COLO829 (cell line): ENCODE measurements around the gene ELOVL6.
"Not testable (repeated sequence)": the region's sequence is repeated elsewhere in the genome, so short reads cannot be mapped to it uniquely, and the experiment has no call there.

Experiments used
- DNase-seq: peaks from one replicate; pipeline ENCODE4 v3.0.0; 2012; ENCODE audit warnings: low spot score

The ELOVL6 gene

DNA sequence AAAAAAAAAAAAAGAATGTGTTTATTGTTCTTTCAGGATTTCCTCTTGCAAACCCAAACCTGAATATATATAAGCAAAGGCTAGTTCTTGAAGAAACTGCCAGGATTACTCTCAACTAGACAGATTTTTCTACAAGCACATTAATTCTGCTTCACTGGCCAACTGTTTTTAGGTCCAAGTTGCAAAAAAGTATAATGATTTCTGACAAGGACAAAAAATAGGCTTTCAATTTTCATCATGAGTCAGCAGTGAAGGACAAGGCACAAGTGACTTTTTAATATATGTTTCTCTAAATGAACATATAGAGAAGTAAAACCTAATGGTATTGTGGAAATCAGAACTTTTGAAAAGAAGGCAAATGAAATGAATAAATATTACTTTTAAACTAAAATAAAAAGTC is 73.7 kb downstream of the ELOVL6 start:
- no peak for DNase-seq

GRCh38 chr4:110122201-110122600 is 76.2 kb downstream of the ELOVL6 start:
- no peak for DNase-seq

DNA sequence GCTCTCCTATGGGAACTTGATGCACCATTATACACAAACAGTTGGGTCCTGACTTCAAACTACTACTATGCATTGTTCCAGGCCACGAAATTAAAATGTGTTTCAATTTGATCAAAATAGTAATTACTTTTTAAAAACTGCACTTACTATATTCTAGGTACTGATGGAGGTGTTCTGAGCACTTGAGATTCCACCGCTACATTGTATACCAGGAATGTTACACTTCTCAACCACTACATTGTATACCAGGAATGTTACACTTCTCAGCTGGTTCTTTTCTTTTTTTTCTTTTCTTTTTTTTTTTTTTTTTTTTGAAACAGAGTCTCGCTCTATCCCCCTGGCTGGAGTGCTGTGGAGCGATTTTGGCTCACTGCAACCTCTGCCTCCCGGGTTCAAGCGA is 77.9 kb downstream of the ELOVL6 start:
- no peak for DNase-seq

GRCh38 chr4:110119880-110120279 is 78.5 kb downstream of the ELOVL6 start:
- no peak for DNase-seq

- DNase-seq, result no peak
Measured at GRCh38 chr4:110119337-110119736, 79.1 kb downstream of the ELOVL6 start.

DNA sequence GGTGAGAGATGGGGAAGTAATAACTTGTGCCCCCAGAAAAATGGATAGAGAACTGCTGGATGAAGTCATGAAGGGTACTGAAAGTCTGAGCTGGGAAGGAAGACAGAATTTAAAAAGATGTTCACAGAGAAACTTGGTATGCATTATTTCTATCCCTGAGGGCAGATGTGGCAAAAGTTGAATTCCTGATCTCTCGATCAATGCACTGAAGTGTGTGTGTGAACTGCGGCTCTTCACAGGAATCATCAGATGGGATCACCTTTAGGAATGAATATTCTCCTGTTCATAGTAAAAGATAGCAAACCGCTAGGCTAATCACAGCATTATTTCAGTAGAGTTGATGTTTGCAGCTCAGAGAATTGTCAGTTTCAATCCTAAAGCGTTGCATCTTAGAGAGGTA is 86.4 kb downstream of the ELOVL6 start:
- DNase-seq, result no peak

DNA sequence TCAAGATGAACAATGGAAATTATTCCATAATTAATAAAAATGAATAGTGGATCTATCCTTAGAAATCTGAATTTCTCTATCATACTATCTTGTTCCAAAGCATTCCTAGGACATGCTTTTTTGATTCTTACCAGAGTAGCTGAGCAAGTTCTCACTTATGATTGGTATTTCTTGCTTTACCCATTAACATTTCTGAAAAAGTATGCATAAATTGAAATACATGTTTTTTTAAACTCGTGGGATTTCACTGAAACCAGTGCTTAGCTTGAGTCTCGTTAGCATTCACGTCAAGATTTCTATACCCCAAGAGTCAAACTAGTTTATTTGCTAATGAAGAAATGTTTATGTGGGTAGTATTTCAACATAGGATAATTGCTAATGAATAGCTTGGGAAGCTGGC is 89.0 kb downstream of the ELOVL6 start:
- no peak for DNase-seq

GRCh38 chr4:110108960-110109359 is 89.5 kb downstream of the ELOVL6 start:
- no peak for DNase-seq

- no peak for DNase-seq
Measured at GRCh38 chr4:110108422-110108821, 90.0 kb downstream of the ELOVL6 start.

- no peak for DNase-seq
Measured at GRCh38 chr4:110107866-110108265, 90.5 kb downstream of the ELOVL6 start.

GRCh38 chr4:110106931-110107296 is 91.5 kb downstream of the ELOVL6 start:
- DNase-seq, result no peak

- DNase-seq, result no peak
Measured at GRCh38 chr4:110104661-110105060, 93.8 kb downstream of the ELOVL6 start.

GRCh38 chr4:110099638-110100037 is 98.8 kb downstream of the ELOVL6 start:
- no peak for DNase-seq

DNA sequence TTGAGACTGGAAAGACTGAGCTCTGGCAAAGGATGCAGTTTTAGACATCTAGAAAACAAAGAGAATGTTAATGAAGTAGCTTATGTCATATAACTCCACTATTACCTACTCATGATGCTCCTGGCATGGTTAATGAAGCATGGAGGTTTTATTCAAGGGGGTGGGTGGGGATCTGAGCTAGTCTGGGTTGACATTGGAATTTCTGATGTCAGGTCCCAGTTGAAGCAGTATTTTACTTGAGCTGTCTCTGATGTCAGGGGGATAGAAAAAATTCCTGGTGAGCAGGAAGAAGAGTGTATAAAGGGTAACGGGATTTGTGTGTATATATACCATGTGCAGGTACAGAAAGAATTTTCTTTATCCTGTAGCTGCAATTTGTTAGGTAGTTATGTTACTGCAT is 102.0 kb downstream of the ELOVL6 start:
- no peak for DNase-seq

GRCh38 chr4:110092646-110093045 is 105.8 kb downstream of the ELOVL6 start:
- no peak for DNase-seq

DNA sequence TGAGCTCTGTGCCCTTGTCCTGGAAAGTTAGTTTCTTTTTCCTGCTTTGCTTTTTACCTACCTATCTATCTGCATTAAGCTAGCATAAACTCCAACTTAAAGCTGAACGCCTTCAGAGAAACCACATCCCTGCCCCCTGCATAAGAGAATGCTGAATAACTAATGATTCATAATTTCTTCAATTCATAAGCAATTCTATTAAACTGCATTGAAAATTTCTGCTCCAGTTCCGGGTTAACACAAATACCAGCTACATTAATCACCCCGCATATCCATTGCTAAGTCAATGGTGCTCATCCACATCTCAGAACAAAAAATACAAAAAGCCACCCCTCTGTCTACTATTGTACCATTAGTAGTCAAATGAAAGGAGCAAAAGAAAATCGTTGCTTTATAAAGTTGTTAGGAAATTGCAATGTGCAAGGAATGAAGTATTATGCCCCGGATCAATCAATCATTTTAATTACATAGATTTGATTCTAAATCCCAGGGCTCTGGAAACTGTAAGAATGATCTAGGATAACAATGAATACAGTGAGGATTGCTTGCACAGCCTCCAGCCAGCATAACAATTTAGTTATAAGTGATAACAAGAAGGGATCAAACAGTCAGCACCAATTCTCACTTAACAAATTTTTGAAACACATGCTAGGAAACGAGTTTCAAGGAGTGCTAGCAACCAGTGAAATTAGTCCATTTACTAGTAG is 106.8 kb downstream of the ELOVL6 start:
- DNase-seq, result peak; percentile 26

DNA sequence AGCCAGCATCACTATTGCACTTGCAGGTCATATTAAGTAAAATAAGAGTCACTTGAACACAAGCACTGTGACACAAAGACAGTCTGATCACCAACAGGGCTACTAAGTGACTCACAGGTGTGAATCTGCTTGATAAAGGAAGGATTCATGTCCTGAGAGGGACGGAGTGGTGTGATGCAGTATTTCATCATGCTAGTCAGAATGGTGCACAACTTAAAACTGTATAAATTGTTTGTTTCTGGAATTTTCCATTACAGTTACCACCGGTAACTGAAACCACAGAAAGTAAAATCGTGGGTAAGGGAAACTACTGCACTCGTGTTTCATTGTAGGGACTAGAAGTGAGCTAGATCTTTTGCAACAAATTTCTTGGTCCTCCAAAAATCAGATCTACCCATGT is 109.7 kb downstream of the ELOVL6 start:
- DNase-seq, result no peak

DNA sequence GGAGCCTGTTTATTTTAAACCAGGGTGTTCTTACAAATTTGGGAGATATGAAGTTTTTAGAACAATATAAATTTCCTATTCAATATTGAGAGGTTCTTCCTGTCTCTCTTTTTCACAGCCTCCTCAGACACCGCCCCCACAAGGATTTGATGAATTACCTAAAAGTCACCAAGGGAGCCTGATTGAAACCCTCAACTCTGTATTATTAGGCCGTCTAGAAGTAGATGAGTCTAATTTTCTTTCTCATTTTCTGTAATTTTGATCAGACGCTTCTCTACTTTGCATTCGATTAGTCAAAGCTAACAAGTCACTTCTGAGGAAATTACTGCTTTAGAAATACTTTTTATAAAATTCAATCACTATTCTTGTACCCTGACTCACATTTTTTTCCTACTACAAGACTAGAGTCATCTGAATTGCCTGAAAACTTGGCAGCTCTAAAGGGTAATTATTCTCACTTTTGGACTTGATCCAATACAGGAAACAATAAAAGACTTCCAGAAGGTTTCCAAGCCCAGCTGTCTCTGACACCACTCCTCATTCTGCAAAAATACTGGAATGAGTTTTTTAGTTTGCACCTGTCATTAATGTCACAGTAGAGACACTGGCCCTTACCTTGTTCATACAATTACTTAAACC is 111.2 kb downstream of the ELOVL6 start:
- peak; percentile 47 for DNase-seq

DNA sequence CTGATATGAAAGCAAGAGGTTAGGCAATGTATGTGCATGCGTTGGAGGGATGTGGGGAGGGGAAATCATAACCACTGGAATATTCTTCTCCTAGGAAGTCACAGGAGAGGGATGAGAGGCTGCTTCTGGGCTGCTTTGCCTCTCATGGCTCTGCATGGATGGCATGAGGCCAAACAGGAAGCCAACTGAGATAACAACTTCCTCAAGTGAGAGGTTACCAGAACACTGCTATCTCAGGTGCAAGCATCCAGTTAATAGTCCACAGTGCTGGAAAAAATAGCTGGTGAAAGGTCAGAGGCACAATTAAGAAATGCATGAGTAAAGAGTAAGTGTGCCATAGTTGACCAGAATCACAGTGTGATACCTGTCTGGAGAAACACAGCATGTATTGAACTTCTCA is 113.3 kb downstream of the ELOVL6 start:
- DNase-seq, result no peak

GRCh38 chr4:110084154-110084553 is 114.3 kb downstream of the ELOVL6 start:
- DNase-seq, result no peak

- DNase-seq, result not testable (repeated sequence)
Measured at GRCh38 chr4:110078148-110078547, 120.3 kb downstream of the ELOVL6 start.

DNA sequence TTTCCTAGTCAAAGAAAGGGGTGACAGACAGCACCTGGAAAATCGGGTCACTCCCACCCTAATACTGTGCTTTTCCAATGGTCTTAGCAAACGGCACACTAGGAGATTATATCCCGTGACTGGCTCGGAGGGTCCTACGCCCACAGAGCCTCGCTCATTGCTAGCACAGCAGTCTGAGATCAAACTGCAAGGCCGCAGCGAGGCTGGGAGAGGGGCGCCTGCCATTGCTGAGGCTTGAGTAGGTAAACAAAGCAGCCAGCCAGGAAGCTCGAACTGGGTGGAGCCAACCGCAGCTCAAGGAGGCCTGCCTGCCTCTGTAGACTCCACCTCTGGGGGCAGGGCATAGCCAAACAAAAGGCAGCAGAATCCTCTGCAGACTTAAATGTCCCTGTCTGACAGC is 121.6 kb downstream of the ELOVL6 start:
- not testable (repeated sequence) for DNase-seq

DNA sequence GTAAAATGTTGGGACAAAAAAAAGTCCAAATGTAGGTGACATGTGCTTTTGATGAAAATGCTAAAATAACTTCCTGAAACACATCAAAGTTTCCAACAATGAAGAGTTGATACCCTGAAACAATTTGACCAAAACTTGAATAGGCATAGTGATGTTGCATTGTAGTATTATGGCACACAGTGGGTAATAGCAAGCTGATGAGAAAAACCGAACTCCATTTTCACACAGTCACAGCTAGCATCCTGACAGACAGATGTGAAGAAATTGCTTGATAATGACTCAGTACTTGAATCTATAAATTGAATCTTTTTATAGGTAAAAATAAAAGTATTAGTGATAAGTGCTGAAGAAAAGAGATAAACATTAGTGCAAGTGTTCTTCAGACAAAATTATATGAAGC is 122.5 kb downstream of the ELOVL6 start:
- no peak for DNase-seq

GRCh38 chr4:110075083-110075738 is 123.2 kb downstream of the ELOVL6 start:
- no peak for DNase-seq
